GM21360 (cell line): Measurements from ENCODE around the gene POLR3GL.

ENCODE experiments used
- ATAC-seq: cut with Tn5 transposase; IDR thresholded peaks from one replicate; pipeline ENCODE4 v1.9.1; 2021; ENCODE audit warnings: mild to moderate bottlenecking, moderate library complexity; ENCODE audit not compliant: unreplicated experiment

Gene POLR3GL

DNA sequence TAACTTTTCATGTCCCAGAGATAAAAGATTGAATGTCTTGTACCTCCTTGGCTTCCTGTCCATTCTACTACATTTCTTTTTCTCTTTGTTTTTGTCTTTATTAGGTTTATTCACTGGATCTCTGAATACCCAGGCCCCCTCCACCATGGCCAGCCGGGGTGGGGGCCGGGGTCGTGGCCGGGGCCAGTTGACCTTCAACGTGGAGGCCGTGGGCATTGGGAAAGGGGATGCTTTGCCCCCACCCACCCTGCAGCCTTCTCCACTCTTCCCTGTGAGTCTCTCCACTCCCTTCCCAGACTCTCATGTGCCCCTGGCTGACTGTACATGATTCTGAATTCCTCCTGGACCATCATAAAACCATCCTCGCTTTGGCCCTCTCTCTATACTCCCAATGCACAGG lies 10.2 kb downstream of the POLR3GL start:
- no peak for ATAC-seq

DNA sequence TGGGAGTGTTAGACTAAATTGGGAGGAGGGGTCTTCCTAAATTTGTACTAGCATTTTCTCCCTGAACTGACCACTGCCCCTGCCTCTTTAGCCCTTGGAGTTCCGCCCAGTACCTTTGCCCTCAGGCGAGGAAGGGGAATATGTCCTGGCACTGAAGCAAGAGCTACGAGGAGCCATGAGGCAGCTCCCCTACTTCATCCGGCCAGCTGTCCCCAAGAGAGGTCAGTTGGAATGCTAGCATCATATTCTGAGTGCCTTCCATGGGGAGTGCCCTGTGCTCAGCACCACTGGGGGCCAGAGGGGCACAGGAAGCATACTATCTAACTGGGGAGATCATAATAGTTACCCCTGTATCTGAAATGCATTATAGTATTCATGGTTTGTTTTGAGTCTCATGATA lies 10.7 kb downstream of the POLR3GL start:
- no peak for ATAC-seq

- no peak for ATAC-seq
These were observed 12.5 kb downstream of the POLR3GL start for GRCh38 chr1:145977016-145977415.

DNA sequence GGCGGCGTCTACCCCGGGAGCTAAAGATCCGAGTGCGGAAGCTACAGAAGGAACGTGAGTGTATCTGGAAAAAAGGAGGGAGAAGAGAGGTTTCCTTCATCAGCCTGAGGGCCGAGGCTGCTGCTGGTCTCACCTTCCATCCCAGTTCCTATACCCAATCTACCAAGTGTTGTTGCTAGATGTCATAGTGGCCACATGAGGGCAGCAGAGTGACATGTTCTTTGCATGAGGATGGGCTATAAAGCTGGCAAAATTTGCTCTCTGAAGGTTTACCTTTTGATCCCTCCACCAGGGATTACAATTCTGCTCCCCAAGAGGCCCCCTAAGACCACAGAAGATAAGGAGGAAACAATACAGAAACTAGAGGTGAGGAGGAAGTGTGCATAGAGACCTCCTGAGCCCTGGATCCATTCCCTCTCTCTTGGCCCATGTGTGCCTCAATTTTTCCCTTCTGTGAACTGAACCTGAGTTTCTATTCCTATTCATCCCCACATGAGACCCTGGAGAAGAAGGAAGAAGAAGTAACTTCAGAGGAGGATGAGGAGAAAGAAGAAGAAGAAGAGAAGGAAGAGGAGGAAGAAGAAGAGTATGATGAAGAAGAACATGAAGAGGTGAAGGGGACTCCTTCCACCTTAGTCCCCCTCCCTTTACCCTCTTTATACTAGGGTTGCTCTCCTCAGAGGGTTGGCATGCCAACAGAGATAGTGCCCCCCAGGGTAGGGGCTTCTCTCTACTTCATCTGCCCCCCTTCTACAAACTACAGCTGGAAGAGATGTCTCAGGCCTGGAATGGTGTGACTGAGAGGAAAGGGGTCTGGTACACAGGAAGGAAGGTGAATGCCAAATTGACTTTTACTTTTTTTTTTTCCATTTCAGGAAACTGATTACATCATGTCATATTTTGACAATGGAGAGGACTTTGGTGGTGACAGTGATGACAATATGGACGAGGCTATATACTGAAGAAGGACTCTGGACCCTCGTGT lies 13.3 kb downstream of the POLR3GL start:
- ATAC-seq = no peak

DNA sequence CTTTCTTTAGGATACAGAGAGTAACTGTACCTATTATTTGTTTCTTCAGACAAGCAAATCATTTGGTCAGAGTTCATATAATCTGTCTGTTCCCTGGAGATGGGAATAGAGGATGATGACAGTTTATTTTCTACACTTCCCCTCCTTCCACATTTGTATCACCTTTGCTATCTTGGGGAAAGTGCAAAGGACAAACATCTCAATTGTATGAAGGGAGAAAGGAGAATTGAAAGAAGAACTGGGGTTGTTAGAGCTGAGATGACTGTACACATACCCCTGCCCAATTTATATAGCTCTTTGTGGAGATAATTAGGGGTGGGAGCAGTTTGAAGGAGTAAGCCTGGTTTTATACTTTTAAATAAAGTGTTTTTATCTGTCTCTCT lies 14.0 kb downstream of the POLR3GL start:
- no peak for ATAC-seq

GRCh38 chr1:145978854-145979745 lies 14.6 kb downstream of the POLR3GL start:
- ATAC-seq = peak; percentile 88

- no peak for ATAC-seq
These were observed 15.4 kb downstream of the POLR3GL start for GRCh38 chr1:145979746-145980456.

GRCh38 chr1:145980457-145980994 lies 16.0 kb downstream of the POLR3GL start:
- no peak for ATAC-seq

DNA sequence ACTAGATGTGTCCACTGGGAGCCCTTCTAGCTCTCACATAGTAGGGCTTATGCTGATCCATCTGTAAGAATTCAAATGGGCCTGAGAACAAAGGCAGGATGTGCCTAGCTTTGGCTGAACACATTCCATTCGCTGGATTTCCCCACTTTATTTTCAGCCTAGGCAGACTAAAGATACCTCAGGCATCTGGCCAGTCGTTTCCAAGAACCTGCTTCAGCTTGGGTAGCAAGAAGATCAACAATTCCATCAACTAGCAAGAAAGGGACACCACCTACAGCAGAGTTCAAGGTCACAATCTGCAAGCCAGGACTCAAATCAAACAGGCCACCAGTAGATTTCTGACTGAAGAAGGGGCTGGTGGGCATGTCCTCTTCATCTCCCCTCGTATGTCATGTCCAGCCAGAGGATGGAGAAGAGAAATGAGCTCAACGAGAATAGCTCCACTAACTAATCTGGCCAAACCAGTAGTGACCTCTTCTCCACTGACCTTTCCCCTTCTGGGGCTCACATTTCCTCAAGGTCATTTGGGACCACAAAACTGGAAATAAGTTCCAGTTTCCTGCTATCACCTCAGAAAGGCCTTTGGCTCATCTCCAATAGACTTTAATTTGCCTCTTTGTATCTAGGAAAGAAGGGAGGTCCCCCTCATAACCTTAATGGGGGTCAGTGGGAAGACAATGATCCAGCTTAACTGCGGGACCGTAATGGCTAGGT lies 17.7 kb downstream of the POLR3GL start:
- no peak for ATAC-seq

- ATAC-seq = no peak
These were observed 18.8 kb downstream of the POLR3GL start for GRCh38 chr1:145983206-145983675.

DNA sequence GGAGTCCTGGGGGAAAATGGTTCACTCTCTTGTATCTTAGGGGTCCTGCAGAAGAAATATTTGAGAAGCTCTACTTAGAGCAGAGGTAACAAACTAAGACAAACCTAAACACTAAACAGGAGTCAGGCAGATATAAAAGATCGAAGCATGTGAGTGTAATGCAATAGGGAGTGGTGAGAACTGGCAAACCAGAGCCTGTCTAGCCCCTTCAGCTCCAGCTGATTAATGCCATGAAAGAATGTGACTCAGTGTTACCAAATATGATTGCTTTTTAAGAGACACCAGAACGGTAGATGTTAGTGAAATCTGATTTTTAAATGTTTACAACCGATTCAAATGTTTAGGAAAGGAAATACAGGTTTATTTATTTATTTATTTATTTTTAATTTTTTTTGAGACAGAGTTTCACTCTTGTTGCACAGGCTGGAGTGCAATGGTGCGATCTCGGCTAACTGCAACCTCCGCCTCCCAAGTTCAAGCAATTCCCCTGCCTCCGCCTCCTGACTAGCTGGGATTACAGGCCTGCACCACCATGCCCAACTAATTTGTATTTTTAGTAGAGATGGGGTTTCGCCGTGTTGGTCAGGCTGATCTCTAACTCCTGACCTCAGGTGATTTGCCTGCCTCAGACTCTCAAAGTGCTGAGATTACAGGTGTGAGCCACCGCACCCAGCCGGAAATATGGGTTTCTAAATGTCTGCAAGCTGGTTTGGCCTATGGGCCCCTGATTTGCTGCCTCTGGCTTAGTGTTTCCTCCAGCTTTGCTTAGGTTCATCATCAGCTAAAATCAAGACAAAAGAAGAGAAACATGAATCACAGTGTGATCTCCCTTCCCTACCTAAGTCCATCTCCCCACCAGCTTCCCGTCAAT lies 19.7 kb downstream of the POLR3GL start:
- ATAC-seq = no peak

DNA sequence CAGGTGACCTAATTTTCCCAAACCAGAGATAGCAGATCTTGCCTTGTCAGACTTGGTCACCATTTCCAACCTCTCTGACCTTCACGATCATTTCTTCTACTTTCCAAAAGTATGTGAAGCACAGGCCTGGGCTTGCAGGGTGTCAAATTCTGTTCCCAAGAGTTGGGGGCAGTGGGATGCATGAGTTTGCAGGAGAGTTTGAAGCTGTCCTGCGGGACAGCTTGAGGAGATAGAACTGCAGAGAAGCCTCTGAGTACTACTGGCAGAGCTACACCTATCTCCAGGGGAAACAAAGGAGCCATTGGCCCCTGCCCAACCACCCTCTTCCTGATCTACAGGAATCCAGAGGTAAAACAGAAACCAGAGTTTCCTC lies 20.6 kb downstream of the POLR3GL start:
- no peak for ATAC-seq

- ATAC-seq = no peak
These were observed 21.3 kb downstream of the POLR3GL start for GRCh38 chr1:145985502-145986439.

- no peak for ATAC-seq
These were observed 22.1 kb downstream of the POLR3GL start for GRCh38 chr1:145986551-145986950.

GRCh38 chr1:145987926-145988325 lies 23.4 kb downstream of the POLR3GL start:
- ATAC-seq = no peak

- no peak for ATAC-seq
These were observed 24.3 kb downstream of the POLR3GL start for GRCh38 chr1:145988773-145989172.

- ATAC-seq = no peak
These were observed 25.9 kb downstream of the POLR3GL start for GRCh38 chr1:145990249-145990855.
